Gastroesophageal sphincter (tissue), 3 donors: Measurements from ENCODE around the gene SEMA3F.

Experiments used
- CTCF ChIP-seq, 4 experiments: fragments of 200-600 bp in 2 of 4; fragments of 450-650 bp in 2 of 4; sonication (generic) in 1 of 4; IDR thresholded peaks; one replicate each; pipeline ENCODE4 v1.5.1; 2017 to 2019; ENCODE audit warnings: antibody characterized with exemption in 4 of 4, mild to moderate bottlenecking in 2 of 4, moderate library complexity in 2 of 4
- POLR2A ChIP-seq, 2 donors: fragments of 450-650 bp; IDR thresholded peaks; one replicate each; pipeline ENCODE4 v1.6.1; 2017; ENCODE audit warnings: antibody characterized with exemption in 2 of 2, mild to moderate bottlenecking in 2 of 2, moderate library complexity in 1 of 2

GRCh38 chr3:50224639-50225038 lies 69.5 kb downstream of the SEMA3F start:
- TF ChIP-seq POLR2A (IDR thresholded peaks at IDR 0.05) (no peak), CTCF (IDR thresholded peaks at IDR 0.05) (no peak)
